ENCODE results near the gene GTF2E1. TPM values are rescaled to one million over a fixed set of nuclear protein-coding genes. Genes with fewer than 3 reads are reported as not detected.

The GTF2E1 gene
- total RNA-seq, 3 donors from 2014 or later: 11.7 to 13.6 (median 12.0) TPM

- intact Hi-C loops (cut with DNase I, micrococcal nuclease): no loop called here
- ATAC-seq (no peak), DNase-seq (no peak)
- Histone ChIP-seq H3K4me1 (ENCODE audit: low read depth) (no peaks in the 10 kb centered on the region), H3K4me3 (no peak overlapping the region), H3K36me3 (ENCODE audit: low read depth) (no peaks in the 10 kb centered on the region), H3K9me3 (no peaks in the 10 kb centered on the region)
- no peak for TF ChIP-seq CTCF (IDR thresholded peaks at IDR 0.05)
These were observed 60.4 kb downstream of the GTF2E1 start for GRCh38 chr3:120802916-120803315.

- peaks cover 4% of the 10 kb centered on the region for H3K4me1 ChIP-seq (ENCODE audit: low read depth)
- no peaks in the 10 kb centered on the region for H3K9me3 ChIP-seq
- no peak overlapping the region for H3K4me3 ChIP-seq
- ATAC-seq (no peak), DNase-seq (no peak)
- no peak for TF ChIP-seq CTCF (IDR thresholded peaks at IDR 0.05)
- no peaks in the 10 kb centered on the region for H3K36me3 ChIP-seq (ENCODE audit: low read depth)
- intact Hi-C loops (cut with DNase I, micrococcal nuclease): no loop called here
These were observed 74.2 kb downstream of the GTF2E1 start for GRCh38 chr3:120816728-120817127.

GRCh38 chr3:120820748-120821147, 78.2 kb downstream of the GTF2E1 start:
- TF ChIP-seq CTCF (IDR thresholded peaks at IDR 0.05): no peak
- no peak overlapping the region for H3K4me3 ChIP-seq
- intact Hi-C loops (cut with DNase I, micrococcal nuclease): no loop called here
- ATAC-seq (peak; percentile 98), DNase-seq (peak in 1 of 3 donors; percentile 66)
- H3K4me1 ChIP-seq (ENCODE audit: low read depth): peaks cover 4% of the 10 kb centered on the region
- no peaks in the 10 kb centered on the region for H3K36me3 ChIP-seq (ENCODE audit: low read depth)
- no peaks in the 10 kb centered on the region for H3K9me3 ChIP-seq

GRCh38 chr3:120821426-120821825, 78.9 kb downstream of the GTF2E1 start:
- DNase-seq: no peak
- no peaks in the 10 kb centered on the region for H3K9me3 ChIP-seq
- H3K36me3 ChIP-seq (ENCODE audit: low read depth): no peaks in the 10 kb centered on the region
- TF ChIP-seq CTCF (IDR thresholded peaks at IDR 0.05): no peak
- intact Hi-C loops (cut with DNase I, micrococcal nuclease): no loop called here
- H3K4me3 ChIP-seq: no peak overlapping the region
- no peak for ATAC-seq
- H3K4me1 ChIP-seq (ENCODE audit: low read depth): peaks cover 4% of the 10 kb centered on the region

GRCh38 chr3:120823156-120823555, 80.6 kb downstream of the GTF2E1 start:
- DNase-seq: no peak
- Histone ChIP-seq H3K36me3 (ENCODE audit: low read depth) (no peaks in the 10 kb centered on the region), H3K9me3 (no peaks in the 10 kb centered on the region), H3K4me1 (ENCODE audit: low read depth) (peaks cover 4% of the 10 kb centered on the region), H3K4me3 (no peak overlapping the region)
- no peak for ATAC-seq
- intact Hi-C loops (cut with DNase I, micrococcal nuclease): no loop called here
- no peak for TF ChIP-seq CTCF (IDR thresholded peaks at IDR 0.05)

- ATAC-seq: no peak
- Histone ChIP-seq H3K4me1 (ENCODE audit: low read depth) (peaks cover 4% of the 10 kb centered on the region), H3K36me3 (ENCODE audit: low read depth) (no peaks in the 10 kb centered on the region), H3K4me3 (no peak overlapping the region), H3K9me3 (no peaks in the 10 kb centered on the region)
- DNase-seq: no peak
- no peak for TF ChIP-seq CTCF (IDR thresholded peaks at IDR 0.05)
- intact Hi-C loops (cut with DNase I, micrococcal nuclease): no loop called here
These were observed 82.1 kb downstream of the GTF2E1 start for GRCh38 chr3:120824613-120825012.
